Renal pelvis (tissue), 4 donors: Measurements from ENCODE around the gene BZW1. TPM values are rescaled to one million over a fixed set of nuclear protein-coding genes. Genes with fewer than 3 reads are reported as not detected.

Source experiments
- DNase-seq: peaks from one replicate; pipeline ENCODE4 v3.0.0-alpha.2; 2013
- polyA plus RNA-seq, 3 donors: library from polyadenylated mRNA; unstranded; fragments of 120-200 nt; gene quantifications; one replicate each; pipeline ENCODE4 v1.2.1, GENCODE V29; 2013; ENCODE audit not compliant: insufficient read length in 3 of 3

BZW1 gene
- polyA plus RNA-seq, 3 donors, result 221 to 253 (median 245) TPM

DNA sequence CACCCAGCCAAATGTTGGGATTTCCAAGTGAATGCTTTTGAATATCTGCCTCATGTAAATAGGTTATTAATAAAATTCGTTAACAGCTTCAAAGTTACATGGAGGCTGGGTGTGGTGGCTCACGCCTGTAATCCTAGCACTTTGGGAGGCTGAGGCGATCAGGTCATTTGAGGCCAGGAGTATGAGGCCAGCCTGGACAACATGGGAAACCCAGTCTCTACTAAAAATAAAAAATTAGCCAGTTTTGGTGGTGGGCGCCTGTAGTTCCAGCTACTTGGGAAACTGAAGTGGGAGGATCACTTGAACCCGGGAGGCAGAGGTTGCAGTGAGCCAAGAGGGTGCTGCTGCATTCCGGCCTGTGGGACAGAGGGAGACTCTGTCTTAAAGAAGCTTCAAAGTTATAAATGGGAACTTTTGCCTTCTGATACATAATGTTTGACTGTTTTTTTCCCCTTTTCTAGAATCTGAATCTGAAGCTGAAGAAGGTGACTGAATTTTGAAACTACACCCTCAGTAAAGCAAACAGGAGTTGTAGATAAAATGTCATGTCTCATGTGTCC lies 10.1 kb downstream of the BZW1 start:
- no peak for DNase-seq

DNA sequence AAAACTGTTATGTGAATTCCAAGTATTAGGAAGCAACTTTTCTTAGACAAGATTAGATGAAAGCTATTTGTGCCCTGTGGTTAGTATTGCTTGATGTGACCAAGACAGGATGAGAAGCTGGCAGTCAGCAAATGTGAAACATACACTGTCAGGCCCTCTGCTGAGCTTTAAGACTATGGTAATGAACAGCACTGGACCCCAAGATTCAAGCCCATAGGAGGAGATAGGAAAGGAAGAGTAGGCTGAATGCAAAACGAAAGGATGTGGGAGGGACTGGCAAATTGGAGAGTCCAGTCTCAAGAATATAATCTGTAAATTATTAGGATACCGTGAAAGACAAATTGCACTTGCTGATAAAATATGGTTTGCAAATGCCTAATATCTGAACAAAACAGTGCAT lies 16.4 kb downstream of the BZW1 start:
- DNase-seq, result no peak

DNA sequence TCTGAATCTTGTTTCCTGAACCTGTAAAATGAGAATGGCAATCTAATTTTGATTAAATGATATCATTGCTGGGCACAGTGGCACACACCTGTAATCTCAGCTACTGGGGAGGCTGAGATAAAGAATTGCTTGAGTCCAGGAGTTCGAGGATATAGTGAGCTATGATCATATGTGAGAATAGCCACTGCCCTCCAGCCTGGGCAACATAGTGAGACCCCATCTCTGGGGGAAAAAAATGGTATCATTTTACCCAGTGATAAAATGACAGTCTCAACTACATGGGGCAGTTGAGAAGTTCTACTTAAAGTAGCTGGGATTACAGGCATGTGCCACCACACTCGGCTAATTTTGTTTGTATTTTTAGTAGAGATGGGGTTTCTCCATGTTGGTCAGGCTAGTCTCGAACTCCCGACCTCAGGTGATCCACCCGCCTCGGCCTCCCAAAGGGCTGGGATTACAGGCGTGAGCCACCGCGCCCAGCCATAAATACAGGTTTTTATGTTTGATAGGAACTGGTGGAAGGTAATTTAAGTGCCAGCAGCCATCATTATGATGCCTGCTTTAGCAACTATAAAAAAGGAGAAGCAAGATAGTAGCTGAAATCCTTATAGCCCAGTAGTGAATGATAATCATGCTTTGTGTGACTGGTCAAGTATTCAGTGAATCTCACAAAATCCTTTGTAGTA lies 17.0 kb downstream of the BZW1 start:
- DNase-seq, result no peak

DNA sequence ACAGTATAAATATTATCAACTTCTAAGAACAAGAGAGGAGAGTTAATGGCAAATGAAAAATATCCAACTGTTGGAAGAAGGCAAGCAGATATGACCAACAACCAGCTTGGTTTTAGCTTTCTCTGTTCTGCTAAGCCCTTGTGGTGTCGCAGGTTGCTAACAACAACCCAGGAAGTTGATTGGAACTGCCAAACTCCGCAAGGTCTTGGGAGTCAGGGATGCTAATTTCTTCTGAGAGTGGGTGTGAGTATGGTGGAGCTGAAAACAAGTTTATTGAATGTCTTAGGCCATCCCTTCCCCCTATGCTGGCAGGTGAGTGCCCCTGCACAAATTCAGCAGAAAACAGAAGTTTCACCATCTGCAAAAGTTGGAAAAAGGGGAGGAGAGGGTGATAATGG lies 17.5 kb downstream of the BZW1 start:
- DNase-seq, result no peak

DNA sequence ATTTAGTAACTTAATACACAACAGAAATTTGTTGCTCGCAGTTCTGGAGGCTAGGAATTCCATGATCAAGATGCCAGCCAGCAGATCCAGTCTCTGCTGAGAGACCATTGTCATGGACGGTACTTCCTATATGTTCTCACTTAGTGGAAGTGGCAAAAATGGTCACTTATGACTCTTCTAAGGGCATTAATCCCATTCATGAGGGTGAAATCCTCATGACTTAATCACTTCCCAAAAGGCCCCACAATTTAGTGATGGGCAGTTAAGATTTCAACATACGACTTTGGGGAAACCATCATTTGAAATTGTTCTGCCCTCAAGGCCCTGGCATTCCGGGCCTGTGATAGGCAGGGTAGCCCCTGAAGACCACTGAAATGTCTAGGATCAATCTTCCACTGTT lies 23.0 kb downstream of the BZW1 start:
- DNase-seq, result no peak

DNA sequence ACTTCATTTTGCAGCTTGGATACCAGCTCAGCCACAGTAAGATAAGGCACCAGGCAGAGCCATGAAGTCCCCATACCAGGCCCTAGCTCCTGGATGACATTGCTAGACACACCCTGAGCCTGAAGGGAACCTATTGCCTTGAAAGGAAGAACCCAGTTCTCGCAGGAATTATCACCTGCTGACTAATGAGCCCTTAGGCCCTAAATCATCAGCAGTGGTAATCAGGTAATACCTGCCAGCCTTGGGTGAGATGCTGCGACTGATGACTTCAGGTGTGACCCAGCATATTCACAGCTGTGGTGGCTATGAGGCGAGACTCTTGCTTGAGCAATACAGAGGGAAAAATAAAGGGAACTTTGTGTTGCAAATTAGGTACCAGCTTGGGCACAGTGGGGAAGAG lies 27.8 kb downstream of the BZW1 start:
- DNase-seq, result no peak

DNA sequence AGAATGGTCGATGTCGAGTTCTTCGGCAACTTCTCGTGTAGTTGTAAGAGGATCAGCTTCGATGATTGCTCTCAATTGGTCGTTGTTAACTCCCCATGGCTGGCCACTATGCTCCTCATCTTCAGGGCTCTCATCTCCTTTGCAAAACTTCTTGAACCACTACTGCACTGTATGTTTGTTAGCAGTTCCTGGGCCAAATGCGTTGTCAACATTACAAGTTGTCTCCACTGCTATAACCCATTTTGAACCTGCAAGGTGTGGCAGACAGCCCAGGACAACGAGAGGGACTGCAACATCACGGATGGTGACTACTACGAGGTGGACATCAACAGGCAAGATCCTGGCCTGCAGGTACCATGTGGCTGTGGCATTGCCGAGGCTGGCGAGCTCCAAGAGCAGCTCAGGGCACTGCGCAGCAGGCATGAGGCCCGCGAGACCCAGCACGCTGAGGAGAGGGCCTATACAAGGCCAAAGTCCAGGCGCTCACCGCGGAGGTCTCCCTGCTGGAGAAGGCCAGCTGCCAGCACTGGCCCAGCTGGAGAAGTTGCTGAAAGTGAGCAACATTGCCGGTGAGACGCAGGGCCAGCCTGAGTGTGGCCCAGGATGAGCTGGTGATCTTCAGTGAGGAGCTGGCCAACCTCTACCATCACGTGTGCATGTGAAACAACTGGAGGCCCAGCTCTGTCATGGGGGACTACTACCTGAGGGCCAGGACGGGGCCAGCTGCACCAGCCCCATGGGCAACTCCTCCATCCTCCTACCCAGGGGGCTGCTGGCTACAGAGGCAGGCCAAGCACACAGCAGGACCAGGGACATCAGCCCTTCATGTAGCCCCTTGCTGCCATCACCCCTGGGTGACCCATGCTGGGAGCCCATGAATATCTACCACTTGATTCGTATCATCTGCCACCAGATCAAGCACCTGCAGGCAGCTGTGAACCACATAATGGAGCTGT lies 32.6 kb downstream of the BZW1 start:
- DNase-seq, result no peak

DNA sequence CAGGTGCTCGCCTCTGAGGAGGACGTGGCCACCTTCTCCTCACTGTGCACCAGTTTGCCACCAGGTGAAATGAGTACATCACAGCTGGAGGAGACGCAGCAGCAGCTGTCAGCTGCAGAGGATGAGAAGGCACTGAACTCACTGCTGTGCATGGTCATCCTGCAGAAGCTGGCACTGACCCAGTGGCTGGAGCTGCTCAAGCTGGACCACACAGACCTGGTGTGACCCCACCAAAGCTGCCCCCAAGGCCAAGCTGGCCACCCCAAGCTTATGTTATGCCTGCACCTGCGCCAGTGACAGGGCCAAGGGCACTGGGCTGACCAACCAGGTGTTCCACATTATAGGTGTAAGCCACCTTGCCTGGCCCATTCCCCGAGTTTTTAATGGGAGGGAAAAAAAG lies 33.5 kb downstream of the BZW1 start:
- no peak for DNase-seq

DNA sequence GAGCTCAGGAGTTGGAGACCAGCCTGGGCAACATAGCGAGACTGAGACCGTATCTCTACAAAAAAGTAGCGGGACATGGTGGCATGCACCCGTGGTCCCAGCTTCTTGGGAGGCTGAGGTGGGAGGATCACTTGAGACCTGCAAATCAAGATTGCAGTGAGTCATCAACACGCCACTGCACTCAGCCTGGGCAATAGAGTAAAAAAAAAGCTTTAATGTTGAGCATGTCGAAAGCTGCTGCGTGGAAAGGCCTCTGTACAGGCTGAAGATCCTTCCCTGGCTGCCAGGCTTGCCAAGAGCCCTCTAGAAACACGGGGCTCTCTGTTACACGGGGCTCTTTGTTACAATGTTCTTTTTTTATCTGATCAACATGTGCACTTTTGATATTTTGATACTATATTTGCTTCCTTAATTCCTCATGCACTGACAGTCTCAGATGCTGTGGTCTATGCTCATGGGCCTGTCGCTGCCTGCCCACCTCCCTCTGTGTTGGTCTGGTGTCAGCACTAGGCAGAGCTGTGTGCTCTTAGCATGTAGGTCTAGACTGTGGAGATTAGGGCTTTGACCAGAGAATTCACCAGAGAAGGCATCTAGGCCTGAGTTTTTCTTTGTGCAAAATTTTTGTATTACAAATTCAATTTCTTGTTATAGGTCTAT lies 34.1 kb downstream of the BZW1 start:
- DNase-seq, result no peak

DNA sequence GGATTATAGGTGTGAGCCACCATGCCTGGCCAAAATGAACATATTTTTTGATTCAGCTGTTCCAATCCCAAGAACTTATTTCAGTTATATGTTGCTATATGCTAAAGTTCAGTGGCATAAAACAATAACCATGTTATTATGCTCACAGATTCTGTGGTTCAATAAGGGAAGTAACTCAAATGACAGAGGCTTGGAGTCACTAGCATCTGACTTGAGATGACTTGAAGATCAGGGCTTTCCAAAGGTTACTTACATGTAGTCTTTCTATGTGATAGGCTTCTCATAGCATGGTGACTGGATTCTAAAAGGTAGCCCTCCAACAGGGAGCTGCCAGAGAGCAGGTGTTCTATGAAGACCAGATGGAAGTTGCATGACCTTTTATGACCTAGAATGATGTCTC lies 35.6 kb downstream of the BZW1 start:
- no peak for DNase-seq

DNA sequence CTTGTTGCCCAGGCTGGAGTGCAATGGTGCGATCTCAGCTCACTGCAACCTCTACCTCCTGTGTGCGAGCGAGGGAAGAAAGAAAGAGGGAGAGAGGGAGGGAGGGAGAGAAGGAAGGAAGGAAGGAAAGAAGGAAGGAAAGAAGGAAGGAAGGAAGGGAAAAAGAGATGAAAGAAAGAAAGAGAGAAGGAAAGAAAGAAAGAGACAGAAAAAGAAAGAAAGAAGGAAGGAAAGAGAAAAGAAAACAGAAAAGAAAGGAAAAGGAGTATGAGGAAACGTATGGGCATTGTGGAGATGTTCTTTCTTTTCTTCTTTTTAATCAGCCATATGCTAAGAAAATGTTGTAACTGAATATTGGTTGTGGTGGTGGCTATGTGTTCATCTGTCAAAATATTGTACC lies 36.2 kb downstream of the BZW1 start:
- no peak for DNase-seq

DNA sequence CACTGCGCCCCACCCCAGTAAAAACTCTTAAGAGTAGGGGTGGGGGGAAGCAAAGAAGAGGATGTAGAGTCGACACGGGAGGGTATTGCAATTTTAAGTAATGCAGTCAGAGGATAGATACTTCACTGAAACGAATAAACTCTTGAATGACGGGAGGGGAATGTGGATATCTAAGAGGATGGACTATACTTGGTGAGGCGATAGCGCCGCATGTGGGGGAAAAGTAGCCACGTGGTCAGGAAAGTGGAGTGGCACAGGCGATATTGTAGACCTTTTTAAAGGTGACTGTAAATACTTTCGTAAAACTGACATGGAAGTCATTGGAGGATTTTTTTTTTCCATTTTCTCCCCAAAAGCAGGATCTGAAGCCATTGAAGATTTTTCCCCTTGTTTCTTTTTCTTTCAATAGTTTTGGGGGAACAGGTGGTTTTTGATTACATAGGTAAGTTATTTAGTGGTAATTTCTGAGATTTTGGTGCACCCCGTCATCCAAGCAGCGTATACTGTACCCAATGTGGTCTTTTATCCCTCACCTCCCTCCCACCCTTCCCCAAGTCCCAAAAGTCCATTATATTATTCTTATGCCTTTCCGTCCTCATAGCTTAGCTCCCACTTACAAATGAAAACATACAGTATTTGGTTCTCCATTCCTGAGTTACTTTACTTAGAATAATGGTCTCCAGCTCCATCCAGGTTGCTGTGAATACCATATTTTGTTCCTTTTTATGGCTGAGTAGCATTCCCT lies 39.0 kb downstream of the BZW1 start:
- no peak for DNase-seq

DNA sequence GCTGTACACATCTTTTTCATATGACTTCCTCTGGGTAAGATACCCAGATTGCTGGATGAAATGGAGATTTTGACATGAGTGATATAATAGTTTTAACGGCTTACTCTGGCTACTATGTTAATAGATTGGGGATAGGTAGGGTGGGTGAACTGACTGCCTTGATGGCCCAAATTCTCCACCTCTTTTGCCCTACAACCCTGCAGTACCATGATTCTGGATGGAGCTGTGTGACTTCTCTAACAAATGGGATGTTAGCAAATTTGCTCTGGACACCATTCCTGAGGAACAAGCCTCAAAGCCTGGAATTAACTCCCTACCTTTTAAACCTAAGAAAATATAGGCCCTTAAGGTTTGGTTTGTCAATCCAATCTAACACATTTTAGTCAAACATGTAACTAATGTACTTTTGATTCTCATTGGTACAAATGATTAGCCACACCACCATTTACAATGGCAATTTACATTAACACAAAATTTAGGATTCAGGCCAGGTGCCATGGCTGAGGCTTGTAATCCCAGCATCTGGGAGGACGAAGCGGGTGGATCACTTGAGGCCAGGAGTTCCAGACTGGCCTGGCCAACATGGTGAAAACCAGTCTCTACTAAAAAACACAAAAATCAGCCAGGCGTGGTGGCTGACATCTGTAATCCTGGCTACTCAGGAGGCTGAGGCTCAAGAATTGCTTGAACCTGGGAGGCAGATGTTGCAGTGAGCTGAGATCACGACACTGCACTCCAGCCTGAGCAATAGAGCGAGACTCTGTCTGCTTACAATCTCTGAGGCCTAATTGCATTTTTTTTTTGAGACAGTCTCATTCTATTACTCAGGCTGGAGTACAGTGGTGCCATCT lies 39.9 kb downstream of the BZW1 start:
- DNase-seq, result no peak

DNA sequence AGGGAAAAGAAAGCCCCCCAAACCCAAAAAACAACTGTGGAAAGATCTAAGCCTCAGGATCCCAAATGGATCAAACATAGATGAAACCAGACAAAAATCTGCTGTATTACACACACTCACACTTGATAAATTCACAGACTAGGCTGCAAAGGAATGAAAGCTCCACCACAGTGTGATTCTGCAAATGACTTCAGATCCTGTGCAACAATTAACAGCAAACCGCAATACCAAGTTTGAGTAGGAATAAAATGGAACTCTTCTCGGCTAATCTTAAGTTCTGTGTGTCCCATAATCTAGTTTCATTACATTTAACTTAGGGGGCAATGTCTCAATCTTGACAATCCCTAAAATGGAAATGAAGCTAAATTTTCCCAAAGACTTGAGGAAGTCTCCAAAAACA lies 40.9 kb downstream of the BZW1 start:
- no peak for DNase-seq

DNA sequence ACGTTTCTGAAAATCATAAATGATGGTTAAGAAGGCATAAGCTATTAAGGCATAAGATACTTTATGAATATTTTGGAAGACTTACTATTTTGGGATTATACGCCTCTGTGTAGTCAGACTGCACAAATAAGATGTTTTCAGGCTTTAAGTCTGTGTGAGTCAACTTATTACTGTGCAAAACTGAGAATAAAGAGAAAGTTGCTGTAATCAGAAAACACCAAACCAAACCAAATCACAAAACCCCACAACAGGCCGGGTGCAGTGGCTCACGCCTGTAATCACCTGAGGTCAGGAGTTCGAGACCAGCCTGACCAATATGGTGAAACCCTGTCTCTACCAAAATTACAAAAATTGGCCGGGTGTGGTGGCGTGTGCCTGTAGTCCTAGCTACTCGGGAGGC lies 45.1 kb downstream of the BZW1 start:
- no peak for DNase-seq

DNA sequence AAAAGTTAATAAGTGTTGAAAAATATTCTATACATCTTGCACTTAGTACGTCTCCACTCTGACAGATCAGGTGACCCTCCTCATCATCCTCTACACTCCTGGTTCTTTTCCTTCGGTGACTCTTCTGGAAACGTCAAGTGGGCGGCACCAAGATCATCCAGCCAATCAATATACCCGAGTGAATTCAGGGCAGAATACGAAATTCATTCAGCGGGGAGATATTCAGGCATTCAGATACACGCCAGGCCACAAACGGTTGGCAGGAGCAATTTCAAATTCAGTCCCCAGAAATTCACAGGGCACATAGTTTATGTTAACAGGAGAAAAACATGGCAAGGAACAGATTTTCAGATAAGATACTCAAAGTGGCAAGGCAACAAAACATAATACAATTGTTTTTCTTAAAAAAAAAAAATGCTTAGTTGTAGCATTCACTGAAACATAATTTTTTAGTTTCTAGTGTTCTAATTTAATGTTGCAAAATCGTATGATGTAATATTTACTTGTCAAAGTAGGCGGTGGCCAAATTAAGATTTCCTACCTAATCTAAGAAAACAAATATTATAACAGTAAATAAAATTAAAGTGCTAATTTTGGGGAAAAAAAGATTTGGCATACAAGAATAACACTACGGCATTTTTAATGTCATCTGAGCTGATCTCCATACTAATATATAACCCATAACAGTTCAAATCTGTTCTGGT lies 48.5 kb downstream of the BZW1 start:
- DNase-seq, result no peak

DNA sequence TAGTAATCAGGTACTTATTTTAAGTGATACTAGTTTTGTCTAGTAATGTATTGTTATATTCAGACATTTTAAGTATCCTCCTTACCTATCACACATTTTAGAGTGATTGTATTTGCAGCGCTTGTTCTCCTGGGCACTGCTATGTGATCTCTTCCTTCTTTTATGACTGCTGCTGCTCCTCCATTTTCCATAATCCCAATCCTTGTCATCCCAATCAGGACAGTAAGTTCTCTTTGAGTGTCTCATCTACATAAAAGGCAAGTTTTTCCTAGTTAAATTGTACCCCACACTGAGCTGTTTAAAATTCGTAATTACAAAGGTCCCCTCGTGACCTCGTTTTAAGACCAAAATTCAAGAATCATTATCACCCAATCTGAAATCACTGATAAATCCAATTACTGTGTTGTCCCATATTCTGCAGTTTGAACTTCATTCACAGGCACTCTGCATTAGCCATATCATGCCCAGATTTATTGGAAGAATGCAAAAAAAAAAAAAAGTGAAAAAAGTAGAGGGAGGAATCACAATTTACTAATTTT lies 50.0 kb downstream of the BZW1 start:
- peak; percentile 5 for DNase-seq

DNA sequence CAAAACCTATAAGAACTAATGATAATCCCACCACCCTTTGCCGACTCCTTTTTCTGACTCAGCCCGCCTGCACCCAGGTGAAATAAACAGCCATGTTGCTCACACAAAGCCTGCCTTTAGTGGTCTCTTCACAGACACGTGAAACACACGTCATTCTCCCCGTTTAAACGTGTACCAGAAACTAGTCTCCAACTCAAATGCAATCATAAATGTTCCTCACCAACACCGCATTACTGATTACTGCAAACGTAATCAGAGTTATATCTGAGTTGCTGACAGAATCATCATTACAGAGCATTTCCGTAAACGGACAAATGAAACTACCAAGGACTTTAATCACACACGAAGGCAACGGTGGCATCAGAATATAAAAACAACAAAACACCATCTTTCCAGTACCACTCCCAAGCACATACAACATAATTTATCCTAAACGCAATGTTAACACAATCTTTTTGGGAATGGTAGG lies 50.9 kb downstream of the BZW1 start:
- DNase-seq, result peak; percentile 52

DNA sequence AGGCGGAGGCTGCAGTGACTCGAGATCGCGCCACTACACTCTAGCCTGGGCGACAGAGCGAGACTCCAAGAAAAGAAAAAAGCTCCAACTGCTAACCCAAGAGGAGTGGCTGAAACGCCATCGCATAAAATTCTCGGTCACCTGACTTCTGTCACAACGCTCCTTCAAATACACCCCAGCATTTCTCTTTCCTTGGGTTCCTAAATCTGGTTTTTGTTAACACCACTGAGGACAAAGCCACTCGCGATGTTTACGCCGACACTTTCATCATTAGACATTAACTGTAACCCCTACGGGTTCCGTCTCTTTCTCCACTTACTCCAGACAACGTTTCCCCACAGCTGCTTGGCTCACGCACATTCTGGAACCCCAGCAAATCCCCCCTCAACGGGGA lies 52.1 kb downstream of the BZW1 start:
- DNase-seq, result no peak
